Natural killer cell (primary cell): Measurements from ENCODE around the gene CUX1. TPM values are rescaled to one million over a fixed set of nuclear protein-coding genes. Genes with fewer than 3 reads are reported as not detected.
A peak's percentile ranks its signal among the peaks of the same experiment; 100 is the strongest.
"Not testable (repeated sequence)": the region's sequence is repeated elsewhere in the genome, so short reads cannot be mapped to it uniquely, and the experiment has no call there.

Experiments used
- ATAC-seq, 3 donors: fragments of 150-1000 bp in 2 of 3; fragments of 200-7000 bp in 1 of 3; cut with Tn5 transposase; 1 replicate in 1 of 3; 2 replicates in 2 of 3; pipeline ENCODE4 v1.10.0; 2021; ENCODE audit warnings: mild to moderate bottlenecking in 2 of 3, moderate library complexity in 2 of 3
- DNase-seq, 2 donors: peaks; one replicate each; pipeline versions ENCODE4 v3.0.0 to v3.0.0-alpha.2; 2013 to 2021; ENCODE audit warnings: mixed read lengths in 1 of 2
- H3K27ac ChIP-seq: one replicate; pipeline ENCODE4 v1.5.1; 2013; ENCODE audit warnings: mild to moderate bottlenecking, low read length
- H3K27me3 ChIP-seq: one replicate; pipeline ENCODE4 v1.6.1; 2013; ENCODE audit warnings: low read length; ENCODE audit not compliant: control insufficient read depth, insufficient read depth
- H3K36me3 ChIP-seq: one replicate; pipeline ENCODE4 v1.6.1; 2013; ENCODE audit warnings: low read length; ENCODE audit not compliant: control insufficient read depth, insufficient read depth
- H3K4me1 ChIP-seq: one replicate; pipeline ENCODE4 v1.6.1; 2013; ENCODE audit warnings: low read length; ENCODE audit not compliant: control insufficient read depth, insufficient read depth
- H3K4me3 ChIP-seq: one replicate; pipeline ENCODE4 v1.5.1; 2013; ENCODE audit warnings: low read length
- H3K9me3 ChIP-seq: one replicate; pipeline ENCODE4 v1.6.1; 2013; ENCODE audit warnings: low read length; ENCODE audit not compliant: control insufficient read depth, insufficient read depth
- H3K27ac Mint-ChIP-seq, 2 donors: one replicate each; pipeline ENCODE4 v1.8.0; 2022; ENCODE audit warnings: mild to moderate bottlenecking in 2 of 2, mixed read lengths in 2 of 2, moderate library complexity in 1 of 2
- H3K27me3 Mint-ChIP-seq, 2 donors: one replicate each; pipeline ENCODE4 v1.8.0; 2022; ENCODE audit warnings: low read depth in 2 of 2, mixed read lengths in 2 of 2
- H3K36me3 Mint-ChIP-seq: one replicate; pipeline ENCODE4 v1.8.0; 2022; ENCODE audit warnings: mixed read lengths
- H3K4me1 Mint-ChIP-seq, 2 donors: one replicate each; pipeline ENCODE4 v1.8.0; 2022; ENCODE audit warnings: mixed read lengths in 2 of 2
- H3K4me3 Mint-ChIP-seq: one replicate; pipeline ENCODE4 v1.8.0; 2022; ENCODE audit warnings: mild to moderate bottlenecking, moderate library complexity, mixed read lengths
- H3K9me3 Mint-ChIP-seq, 2 donors: one replicate each; pipeline ENCODE4 v1.8.0; 2022; ENCODE audit warnings: mixed read lengths in 2 of 2
- WGBS: methylation state at CpG from one replicate; pipeline ENCODE4 v1.1.7; 2013; ENCODE audit warnings: missing lambda C conversion rate; ENCODE audit not compliant: insufficient coverage; 5-methylcytosine and 5-hydroxymethylcytosine counted together
- intact Hi-C: fragments of 100-400 bp; cut with micrococcal nuclease; formaldehyde crosslinking; loops from one replicate; pipeline ENCODE4 v1.14.2; 2022
- total RNA-seq, 4 donors: library from RNA; stranded (reverse); fragments of 120-200 nt in 1 of 4; gene quantifications; one replicate each; pipeline versions ENCODE4 v1.2.3 to v1.2.4, GENCODE V29; 2013 to 2022
- TF ChIP-seq, protein P1 (sequence below): fragments of 200-600 bp; IDR thresholded peaks from one replicate; pipeline ENCODE4 v1.8.0; 2022; ENCODE audit warnings: antibody characterized with exemption

Gene CUX1
- total RNA-seq, 3 donors from 2014 or later (not counting 1 experiment from before 2014, with no cell fraction given): 59.8 to 77.4 (median 73.6) TPM

DNA sequence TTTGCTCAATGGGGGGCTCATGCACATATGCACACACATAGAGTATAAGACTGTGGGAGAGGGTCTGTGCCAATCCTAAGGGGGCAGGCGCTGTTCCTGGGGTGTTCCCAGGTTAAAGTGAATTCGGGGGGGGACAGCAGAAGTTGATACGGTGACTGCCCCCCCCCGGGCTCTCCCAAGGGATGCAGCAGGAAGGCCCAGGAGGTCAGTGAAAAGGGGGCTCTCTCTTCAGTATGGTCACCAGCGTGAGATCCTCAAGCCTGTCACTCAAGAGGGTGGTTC, 506.4 kb downstream of the CUX1 start:
- DNase-seq (no peak), ATAC-seq (no peak)
- H3K4me1 ChIP-seq: no peaks in the 10 kb centered on the region
- Mint-ChIP-seq H3K4me3 (no peak overlapping the region), H3K36me3 (no peaks in the 10 kb centered on the region), H3K27me3 (peaks cover 13 to 17% of the 10 kb centered on the region in 2 donors), H3K9me3 (no peaks in the 10 kb centered on the region), H3K27ac (no peak overlapping the region), H3K4me1 (peaks cover 0 to under 1% of the 10 kb centered on the region in 2 donors)
- H3K27me3 ChIP-seq: no peaks in the 10 kb centered on the region
- H3K4me3 ChIP-seq: no peak overlapping the region
- intact Hi-C loops: no loop called here
- H3K9me3 ChIP-seq: no peaks in the 10 kb centered on the region
- TF ChIP-seq, protein P1, sequence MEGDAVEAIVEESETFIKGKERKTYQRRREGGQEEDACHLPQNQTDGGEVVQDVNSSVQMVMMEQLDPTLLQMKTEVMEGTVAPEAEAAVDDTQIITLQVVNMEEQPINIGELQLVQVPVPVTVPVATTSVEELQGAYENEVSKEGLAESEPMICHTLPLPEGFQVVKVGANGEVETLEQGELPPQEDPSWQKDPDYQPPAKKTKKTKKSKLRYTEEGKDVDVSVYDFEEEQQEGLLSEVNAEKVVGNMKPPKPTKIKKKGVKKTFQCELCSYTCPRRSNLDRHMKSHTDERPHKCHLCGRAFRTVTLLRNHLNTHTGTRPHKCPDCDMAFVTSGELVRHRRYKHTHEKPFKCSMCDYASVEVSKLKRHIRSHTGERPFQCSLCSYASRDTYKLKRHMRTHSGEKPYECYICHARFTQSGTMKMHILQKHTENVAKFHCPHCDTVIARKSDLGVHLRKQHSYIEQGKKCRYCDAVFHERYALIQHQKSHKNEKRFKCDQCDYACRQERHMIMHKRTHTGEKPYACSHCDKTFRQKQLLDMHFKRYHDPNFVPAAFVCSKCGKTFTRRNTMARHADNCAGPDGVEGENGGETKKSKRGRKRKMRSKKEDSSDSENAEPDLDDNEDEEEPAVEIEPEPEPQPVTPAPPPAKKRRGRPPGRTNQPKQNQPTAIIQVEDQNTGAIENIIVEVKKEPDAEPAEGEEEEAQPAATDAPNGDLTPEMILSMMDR: no peak
- no peak overlapping the region for H3K27ac ChIP-seq
- no peaks in the 10 kb centered on the region for H3K36me3 ChIP-seq
- 92% methylated on average over 5 of the region's 5 CpGs for WGBS

DNA sequence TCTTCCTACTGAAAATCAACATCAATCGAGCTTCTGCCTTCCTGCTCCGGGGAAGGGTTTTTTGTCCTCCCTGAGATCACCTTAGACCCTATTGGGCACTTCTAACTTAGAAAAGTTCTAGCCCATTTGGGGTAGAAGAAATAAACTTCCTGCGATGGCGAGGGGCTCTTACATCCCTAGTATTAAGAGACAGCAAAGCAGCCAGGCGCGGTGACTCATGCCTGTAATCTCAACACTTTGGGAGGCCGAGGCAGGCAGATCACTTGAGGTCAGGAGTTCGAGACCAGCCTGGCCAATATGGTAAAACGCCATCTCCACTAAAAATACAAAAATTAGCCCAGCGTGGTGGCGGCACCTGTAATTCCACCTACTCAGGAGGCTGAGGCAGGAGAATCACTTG, 507.7 kb downstream of the CUX1 start:
- H3K9me3 ChIP-seq, ATAC-seq, H3K4me3 Mint-ChIP-seq, H3K9me3 Mint-ChIP-seq, intact Hi-C loops, H3K27me3 ChIP-seq, H3K27ac ChIP-seq, H3K4me1 ChIP-seq, H3K4me1 Mint-ChIP-seq, DNase-seq, H3K36me3 Mint-ChIP-seq, H3K27ac Mint-ChIP-seq, H3K36me3 ChIP-seq, H3K4me3 ChIP-seq: not testable (repeated sequence)
- WGBS: 93% methylated on average over 9 of the region's 11 CpGs
- peaks cover 13 to 17% of the 10 kb centered on the region in 2 donors for H3K27me3 Mint-ChIP-seq

DNA sequence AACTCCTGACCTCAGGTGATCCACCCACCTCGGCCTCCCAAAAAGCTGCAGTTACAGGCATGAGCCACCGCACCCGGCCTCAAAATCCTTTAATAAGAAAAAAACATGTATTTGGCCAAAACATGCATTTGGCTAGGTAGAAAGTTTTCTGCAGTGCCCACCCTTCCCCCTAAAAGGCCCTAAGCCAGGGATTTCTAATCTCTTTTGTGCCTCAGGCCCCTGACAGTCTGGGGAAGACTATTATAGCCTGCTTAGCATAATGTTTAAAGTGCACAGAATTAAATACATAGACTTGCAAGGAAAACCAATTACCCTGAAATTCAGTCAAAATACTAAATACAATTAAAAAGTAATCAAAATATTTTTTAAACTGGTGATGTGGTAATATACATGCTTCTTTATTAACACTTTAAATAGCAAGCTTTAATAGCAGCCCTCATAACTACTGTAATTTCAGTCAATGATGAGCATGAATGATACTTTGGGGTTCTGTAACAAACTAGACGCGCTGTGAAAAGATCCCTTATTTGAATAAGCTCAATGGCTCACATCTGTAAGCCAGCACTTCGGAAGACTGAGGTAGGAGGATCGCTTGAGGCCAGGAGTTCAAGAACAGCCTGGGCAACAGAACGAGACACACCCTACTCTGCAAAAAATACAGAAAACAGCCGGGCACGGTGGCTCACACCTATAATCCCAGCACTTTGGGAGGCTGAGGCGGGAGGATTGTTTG, 508.9 kb downstream of the CUX1 start:
- Mint-ChIP-seq H3K4me1 (peaks cover 0 to 6% of the 10 kb centered on the region in 2 donors), H3K36me3 (no peaks in the 10 kb centered on the region), H3K27ac (no peak overlapping the region), H3K9me3 (no peaks in the 10 kb centered on the region), H3K27me3 (peaks cover 13 to 17% of the 10 kb centered on the region in 2 donors), H3K4me3 (no peak overlapping the region)
- no peak overlapping the region for H3K27ac ChIP-seq
- H3K27me3 ChIP-seq: no peaks in the 10 kb centered on the region
- 91% methylated on average over 11 of the region's 11 CpGs for WGBS
- no peak overlapping the region for H3K4me3 ChIP-seq
- ATAC-seq: no peak
- H3K36me3 ChIP-seq: no peaks in the 10 kb centered on the region
- H3K4me1 ChIP-seq: no peaks in the 10 kb centered on the region
- TF ChIP-seq, protein P1: no peak
- intact Hi-C loops: no loop called here
- DNase-seq: no peak
- no peaks in the 10 kb centered on the region for H3K9me3 ChIP-seq

DNA sequence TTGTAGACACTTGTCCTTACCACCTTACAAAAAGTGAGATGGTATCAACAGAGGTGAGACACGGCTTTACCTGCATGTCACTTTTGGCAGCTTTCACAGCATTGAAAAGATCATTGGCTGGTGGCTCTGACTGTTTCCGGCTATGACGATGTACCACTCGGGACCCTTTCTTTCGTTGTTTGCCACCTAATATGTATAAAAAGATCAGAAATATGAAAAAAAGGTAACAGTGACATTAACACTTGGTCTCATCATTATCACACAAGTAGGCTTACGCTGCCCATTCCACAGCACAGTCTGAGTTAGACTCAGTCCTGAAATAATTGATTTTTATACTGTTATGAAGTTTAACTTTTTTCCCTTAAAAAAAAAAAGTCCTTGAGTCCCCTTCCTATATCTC, 509.8 kb downstream of the CUX1 start:
- H3K27ac ChIP-seq, H3K4me1 ChIP-seq, H3K27me3 ChIP-seq, H3K36me3 Mint-ChIP-seq, H3K4me1 Mint-ChIP-seq, DNase-seq, H3K4me3 ChIP-seq, ATAC-seq, H3K9me3 ChIP-seq, H3K36me3 ChIP-seq, H3K4me3 Mint-ChIP-seq, intact Hi-C loops, H3K9me3 Mint-ChIP-seq, H3K27ac Mint-ChIP-seq: not testable (repeated sequence)
- 98% methylated on average over 5 of the region's 6 CpGs for WGBS
- H3K27me3 Mint-ChIP-seq: peaks cover 13% of the 10 kb centered on the region in 2 donors

DNA sequence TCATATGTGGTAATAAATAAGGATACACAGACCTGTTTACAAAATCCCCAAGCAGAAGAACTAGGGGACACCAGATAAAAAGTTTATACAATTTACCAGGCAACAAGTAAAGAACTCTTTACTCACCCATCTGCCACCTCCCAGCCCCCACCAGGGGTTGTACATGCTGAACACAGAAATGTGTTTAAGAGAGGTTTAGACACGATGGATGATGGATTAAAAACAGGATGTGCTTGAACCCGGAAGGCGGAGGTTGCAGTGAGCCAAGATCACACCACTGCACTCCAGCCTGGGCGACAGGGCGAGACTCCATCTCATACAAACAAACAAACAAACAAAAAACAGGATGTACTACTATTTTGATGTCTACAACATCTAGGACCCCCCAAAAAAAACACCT, 511.4 kb downstream of the CUX1 start:
- 80% methylated on average over 2 of the region's 5 CpGs for WGBS
- H3K4me3 ChIP-seq, H3K9me3 Mint-ChIP-seq, H3K4me3 Mint-ChIP-seq, intact Hi-C loops, H3K4me1 ChIP-seq, H3K9me3 ChIP-seq, H3K36me3 ChIP-seq, H3K4me1 Mint-ChIP-seq, H3K27me3 ChIP-seq, DNase-seq, ATAC-seq, H3K36me3 Mint-ChIP-seq, H3K27ac ChIP-seq: not testable (repeated sequence)
- Mint-ChIP-seq H3K27ac (peak overlapping the region in 1 of 2 donors; percentile 40), H3K27me3 (peaks cover 11 to 13% of the 10 kb centered on the region in 2 donors)

DNA sequence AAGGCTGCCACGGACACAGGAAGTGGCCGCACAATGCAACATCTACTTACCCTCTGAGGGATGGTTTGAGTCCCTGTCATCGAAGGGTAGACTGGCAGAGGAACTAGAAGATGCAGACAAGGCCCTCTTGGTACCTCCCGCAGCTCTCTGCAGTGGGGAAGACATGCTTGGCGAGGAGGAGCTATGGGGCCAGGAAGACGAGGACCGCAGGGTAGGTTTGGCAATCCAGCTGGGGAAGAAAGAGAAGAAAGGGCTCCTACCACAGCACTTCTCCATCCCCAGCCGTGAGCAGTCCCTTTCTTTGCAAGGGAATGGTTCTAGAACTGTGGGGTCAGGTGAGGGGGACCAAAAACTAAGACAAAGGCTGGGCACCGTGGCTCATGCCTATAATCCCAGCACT, 511.9 kb downstream of the CUX1 start:
- H3K4me3 ChIP-seq, H3K9me3 Mint-ChIP-seq, H3K9me3 ChIP-seq, H3K27ac ChIP-seq, H3K36me3 Mint-ChIP-seq, H3K4me1 Mint-ChIP-seq, H3K4me3 Mint-ChIP-seq, intact Hi-C loops, H3K4me1 ChIP-seq, H3K27me3 ChIP-seq, H3K36me3 ChIP-seq, ATAC-seq, DNase-seq: not testable (repeated sequence)
- Mint-ChIP-seq H3K27ac (peak overlapping the region in 1 of 2 donors; percentile 40), H3K27me3 (peaks cover 8 to 13% of the 10 kb centered on the region in 2 donors)
- 83% methylated on average over 5 of the region's 9 CpGs for WGBS
